K562 (cell line): ENCODE data around the gene EPHA4. TPM values are rescaled to one million over a fixed set of nuclear protein-coding genes. Genes with fewer than 3 reads are reported as not detected.

Experiments used
- ATAC-seq: fragments of 200-7000 bp; cut with Tn5 transposase; 3 replicates; pipeline ENCODE4 v1.9.1; 2020; ENCODE audit warnings: moderate library complexity
- BruUV-seq: library from RNA; stranded (reverse); fragments of 400-500 nt; replicated peaks from 2 replicates; lab custom pipeline; 2021; lab: Mats Ljungman, UMichigan
- CTCF ChIA-PET: fragments of 300-600 bp; formaldehyde crosslinking; extraction: SDS; loops from one replicate; lab custom pipeline; 2021; ENCODE audit warnings: low intra/inter-chr PET ratio; lab: Yijun Ruan, JAX
- POLR2A ChIA-PET: fragments of 300-600, 350-650 bp; sonication (Branson Sonifier 250); formaldehyde crosslinking; extraction: SDS; loops from one replicate; lab custom pipeline; 2021; ENCODE audit warnings: antibody characterized with exemption, inconsistent platforms; lab: Yijun Ruan, JAX
- DNase-seq, 4 experiments: peaks; one replicate each; pipeline versions ENCODE4 v3.0.0 to v3.0.0-alpha.2; 2011 to 2018; ENCODE audit warnings: low spot score in 3 of 4, mixed read lengths in 3 of 4; ENCODE audit errors: extremely low read depth in 1 of 4
- FAIRE-seq: peaks from 2 replicates; lab custom pipeline; 2011; peaks lifted over from hg19 to GRCh38; lab: Jason Lieb, UNC
- H2AFZ ChIP-seq: 2 replicates; pipeline ENCODE4 v1.6.0; 2011; ENCODE audit warnings: low read depth, low read length, control low read depth, inconsistent platforms
- H3K27ac ChIP-seq: fragments of 200-600 bp; 3 replicates; pipeline ENCODE4 v1.8.0; 2011; ENCODE audit warnings: low read depth, mild to moderate bottlenecking, control low read depth, inconsistent platforms, low read length, moderate library complexity, mixed read lengths; ENCODE audit errors: extremely low read depth
- H3K27me3 ChIP-seq, 2 experiments: fragments of 300-600 bp in 1 of 2; 2 replicates in 1 of 2; 3 replicates in 1 of 2; pipeline versions ENCODE4 v1.6.0 to v1.8.0; 2011; ENCODE audit warnings: inconsistent platforms in 2 of 2, low read length in 2 of 2, mild to moderate bottlenecking in 1 of 2, mixed read lengths in 1 of 2, moderate library complexity in 1 of 2; ENCODE audit not compliant: control insufficient read depth in 2 of 2, insufficient read depth in 2 of 2
- H3K36me3 ChIP-seq: fragments of 300-600 bp; 3 replicates; pipeline ENCODE4 v1.8.0; 2011; ENCODE audit warnings: mild to moderate bottlenecking, low read length, inconsistent platforms; ENCODE audit not compliant: control insufficient read depth, insufficient read depth
- H3K4me1 ChIP-seq, 2 experiments: fragments of 200-600 bp in 1 of 2; replicated peaks in 1 of 2; 2 replicates in 1 of 2; 3 replicates in 1 of 2; pipeline versions ENCODE4 v1.5.1 to v1.8.0; 2011; ENCODE audit warnings: inconsistent platforms in 2 of 2, low read length in 2 of 2, mild to moderate bottlenecking in 1 of 2, mixed read lengths in 1 of 2, moderate library complexity in 1 of 2; ENCODE audit not compliant: control insufficient read depth in 2 of 2, insufficient read depth in 2 of 2
- H3K4me2 ChIP-seq: 2 replicates; pipeline ENCODE4 v1.6.1; 2011; ENCODE audit warnings: low read length, control low read depth, inconsistent platforms, mixed read lengths; ENCODE audit not compliant: insufficient read depth
- H3K4me3 ChIP-seq: fragments of 200-600 bp; sonication (generic), shearing (Covaris generic); 2 replicates; pipeline ENCODE4 v1.5.1; 2016; ENCODE audit warnings: control low read depth, inconsistent platforms
- H3K79me2 ChIP-seq: fragments of 200-600 bp; 3 replicates; pipeline ENCODE4 v1.8.0; 2011; ENCODE audit warnings: low read length, inconsistent platforms; ENCODE audit not compliant: control insufficient read depth, insufficient read depth
- H3K9ac ChIP-seq, 2 experiments: 2 replicates each; pipeline versions ENCODE4 v1.6.0 to v1.6.1; 2011; ENCODE audit warnings: low read depth in 2 of 2, low read length in 2 of 2, control low read depth in 1 of 2, inconsistent platforms in 1 of 2, mild to moderate bottlenecking in 1 of 2, mixed read lengths in 1 of 2; ENCODE audit not compliant: insufficient read depth in 1 of 2
- H3K9me1 ChIP-seq: one replicate; pipeline ENCODE4 v1.6.0; 2011; ENCODE audit warnings: inconsistent platforms, mild to moderate bottlenecking, low read length, moderate library complexity; ENCODE audit not compliant: control insufficient read depth, insufficient read depth
- H3K9me3 ChIP-seq: replicated peaks from 2 replicates; pipeline ENCODE4 v1.5.1; 2011; ENCODE audit warnings: low read depth, low read length, inconsistent platforms; ENCODE audit not compliant: control insufficient read depth, insufficient read depth
- H4K20me1 ChIP-seq: replicated peaks from 2 replicates; pipeline ENCODE4 v1.6.1; 2011; ENCODE audit warnings: low read length, inconsistent platforms, mixed read lengths; ENCODE audit not compliant: control insufficient read depth, insufficient read depth
- HDAC3 ChIP-seq: fragments of 450-650 bp; IDR thresholded peaks from 2 replicates; pipeline ENCODE4 v1.6.1; 2018; ENCODE audit warnings: borderline replicate concordance, mild to moderate bottlenecking, moderate library complexity; ENCODE audit not compliant: partially characterized antibody
- RBM22 ChIP-seq: fragments of 200-400 bp; formaldehyde crosslinking; IDR thresholded peaks from 2 replicates; pipeline ENCODE4 v1.6.1; 2018; ENCODE audit warnings: low read length, low read depth; ENCODE audit not compliant: poor library complexity, severe bottlenecking
- ZNF445 ChIP-seq: fragments of 250-450 bp; sonication (Bioruptor Pico); IDR thresholded peaks from 2 replicates; pipeline ENCODE4 v1.4.0; 2020; ENCODE audit warnings: low read depth, mild to moderate bottlenecking, moderate library complexity
- WGBS: fragments of 100-300 bp; shearing (Covaris generic); methylation state at CpG from one replicate; pipeline ENCODE4 v1.1.6; 2016; ENCODE audit warnings: low coverage, mixed read lengths; ENCODE audit not compliant: insufficient coverage; ENCODE audit errors: missing lambda C conversion rate; 5-methylcytosine and 5-hydroxymethylcytosine counted together
- in situ Hi-C: fragments of 300-500 bp; cut with MboI; formaldehyde crosslinking; loops from 4 replicates; pipeline ENCODE4 v1.15.0; 2018; ENCODE audit warnings: inconsistent platforms, mixed read lengths
- intact Hi-C: fragments of 100-400 bp; cut with micrococcal nuclease; formaldehyde crosslinking; loops from 2 replicates; pipeline ENCODE4 v1.14.2; 2022
- polyA plus RNA-seq, 8 experiments: library from polyadenylated mRNA; depleted of rRNA in 4 of 8; stranded (reverse) in 5 of 8; unstranded in 3 of 8; fragments of >200 nt; fragmentation: Nextera tagmentation in 2 of 8; fragmentation: Illumina TruSeq in 1 of 8; extraction: Ambion mirVana in 2 of 8; extraction: Trizol in 1 of 8; gene quantifications; 2 replicates each; pipeline versions ENCODE4 v1.2.1 to v1.2.3, GENCODE V29; 2011 to 2014; ENCODE audit warnings: inconsistent platforms in 1 of 8, missing spikeins in 1 of 8
- total RNA-seq, 7 experiments: library from RNA; depleted of rRNA in 6 of 7; stranded (reverse); fragments of >200 nt in 6 of 7; fragmentation: Illumina TruSeq in 2 of 7; extraction: Trizol in 2 of 7; gene quantifications; 2 replicates each; pipeline versions ENCODE4 v1.2.1 to v1.2.3, GENCODE V29; 2011 to 2021; ENCODE audit warnings: low replicate concordance in 1 of 7
- TF ChIP-seq, protein P1 (sequence below): fragments of 250-450 bp; sonication (Bioruptor Pico); IDR thresholded peaks from 2 replicates; pipeline ENCODE4 v1.5.1; 2021; ENCODE audit warnings: mild to moderate bottlenecking
- TF ChIP-seq, protein P2 (sequence below): sonication (generic); formaldehyde crosslinking; IDR thresholded peaks from 2 replicates; pipeline ENCODE4 v1.8.0; 2022; ENCODE audit warnings: mild to moderate bottlenecking, missing genetic modification reagents

Gene EPHA4
- total and polyA plus RNA-seq, 9 of the 15 experiments (the other 6 are each of a cell fraction or from before 2014, with no cell fraction given), result 0.07 to 0.09 (median 0.07) TPM; not detected in 6

- no peak overlapping the region for H3K9ac ChIP-seq
- no peaks in the 10 kb centered on the region for H4K20me1 ChIP-seq
- no peaks in the 10 kb centered on the region for H3K79me2 ChIP-seq
- POLR2A ChIA-PET, result no interaction called here
- in situ Hi-C loops, result no loop called here
- FAIRE-seq, result no peak
- no peak overlapping the region for H3K4me3 ChIP-seq
- WGBS, result 0% methylated on average over 1 of the region's 1 CpG
- TF ChIP-seq, protein P1, sequence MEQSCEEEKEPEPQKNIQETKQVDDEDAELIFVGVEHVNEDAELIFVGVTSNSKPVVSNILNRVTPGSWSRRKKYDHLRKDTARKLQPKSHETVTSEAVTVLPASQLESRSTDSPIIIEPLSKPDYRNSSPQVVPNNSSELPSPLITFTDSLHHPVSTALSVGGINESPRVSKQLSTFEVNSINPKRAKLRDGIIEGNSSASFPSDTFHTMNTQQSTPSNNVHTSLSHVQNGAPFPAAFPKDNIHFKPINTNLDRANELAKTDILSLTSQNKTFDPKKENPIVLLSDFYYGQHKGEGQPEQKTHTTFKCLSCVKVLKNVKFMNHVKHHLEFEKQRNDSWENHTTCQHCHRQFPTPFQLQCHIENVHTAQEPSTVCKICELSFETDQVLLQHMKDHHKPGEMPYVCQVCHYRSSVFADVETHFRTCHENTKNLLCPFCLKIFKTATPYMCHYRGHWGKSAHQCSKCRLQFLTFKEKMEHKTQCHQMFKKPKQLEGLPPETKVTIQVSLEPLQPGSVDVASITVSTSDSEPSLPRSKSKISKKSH, result no peak
- TF ChIP-seq HDAC3 (no peak), RBM22 (no peak), ZNF445 (CRISPR knock-in tag) (no peak)
- TF ChIP-seq, protein P2, sequence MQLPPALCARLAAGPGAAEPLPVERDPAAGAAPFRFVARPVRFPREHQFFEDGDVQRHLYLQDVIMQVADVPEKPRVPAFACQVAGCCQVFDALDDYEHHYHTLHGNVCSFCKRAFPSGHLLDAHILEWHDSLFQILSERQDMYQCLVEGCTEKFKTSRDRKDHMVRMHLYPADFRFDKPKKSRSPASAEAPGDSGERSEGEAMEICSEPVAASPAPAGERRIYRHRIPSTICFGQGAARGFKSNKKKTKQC (CRISPR knock-in tag), result no peak
- TF ChIP-seq, all 486 proteins: peak for 0
- no peaks in the 10 kb centered on the region for H3K27me3 ChIP-seq
- CTCF ChIA-PET, result no interaction called here
- no peak overlapping the region for H2AFZ ChIP-seq
- H3K36me3 ChIP-seq, result no peaks in the 10 kb centered on the region
- no peak overlapping the region for H3K27ac ChIP-seq
- ATAC-seq (no peak), DNase-seq (no peak)
- H3K4me2 ChIP-seq, result no peak overlapping the region
- no peaks in the 10 kb centered on the region for H3K9me3 ChIP-seq
- BruUV-seq, result no TSS peak
- intact Hi-C loops, result no loop called here
- H3K4me1 ChIP-seq, result no peaks in the 10 kb centered on the region
- no peaks in the 10 kb centered on the region for H3K9me1 ChIP-seq
These were observed 56.2 kb downstream of the EPHA4 start for GRCh38 chr2:221515864-221516263.
